Neutrophil (primary cell): ENCODE data around the gene STK32C.

Source experiments
- H3K27ac ChIP-seq: fragments of 200-600 bp; sonication (generic); 2 replicates; pipeline ENCODE4 v1.5.1; 2016; ENCODE audit warnings: mild to moderate bottlenecking, moderate library complexity
- H3K27me3 ChIP-seq: fragments of 200-600 bp; sonication (generic); 2 replicates; pipeline ENCODE4 v1.6.0; 2016; ENCODE audit warnings: mild to moderate bottlenecking
- H3K36me3 ChIP-seq: fragments of 200-600 bp; sonication (generic); 2 replicates; pipeline ENCODE4 v1.5.1; 2017
- H3K4me1 ChIP-seq, 2 experiments: fragments of 200-600 bp in 1 of 2; sonication (generic) in 1 of 2; 1 replicate in 1 of 2; 2 replicates in 1 of 2; pipeline versions ENCODE4 v1.5.1 to v1.6.1; 2013 to 2016; ENCODE audit warnings: low read depth in 1 of 2, low read length in 1 of 2, mild to moderate bottlenecking in 1 of 2, moderate library complexity in 1 of 2; ENCODE audit not compliant: control insufficient read depth in 1 of 2, insufficient read depth in 1 of 2
- H3K4me3 ChIP-seq, 2 experiments: fragments of 200-600 bp in 1 of 2; sonication (generic) in 1 of 2; 1 replicate in 1 of 2; 2 replicates in 1 of 2; pipeline ENCODE4 v1.5.1; 2013 to 2016; ENCODE audit warnings: low read depth in 1 of 2, low read length in 1 of 2, mild to moderate bottlenecking in 1 of 2, moderate library complexity in 1 of 2
- H3K9me3 ChIP-seq: fragments of 200-600 bp; sonication (generic); 2 replicates; pipeline ENCODE4 v1.5.1; 2016
- CTCF ChIP-seq: fragments of 200-600 bp; sonication (generic); IDR thresholded peaks from 2 replicates; pipeline ENCODE4 v1.5.1; 2016; ENCODE audit warnings: antibody characterized with exemption

Gene STK32C

GRCh38 chr10:132301371-132302330, 6.1 kb downstream of the STK32C start:
- Histone ChIP-seq H3K27ac (no peak overlapping the region), H3K4me1 (peaks cover 2 to 5% of the 10 kb centered on the region in 2 experiments), H3K4me3 (no peak overlapping the region), H3K36me3 (no peaks in the 10 kb centered on the region), H3K9me3 (no peaks in the 10 kb centered on the region), H3K27me3 (peaks cover 71% of the 10 kb centered on the region)
- TF ChIP-seq CTCF, result no peak

GRCh38 chr10:132300582-132300981, 7.2 kb downstream of the STK32C start:
- TF ChIP-seq CTCF, result no peak
- no peak overlapping the region for H3K4me3 ChIP-seq
- no peaks in the 10 kb centered on the region for H3K36me3 ChIP-seq
- H3K4me1 ChIP-seq, result no peaks in the 10 kb centered on the region
- no peak overlapping the region for H3K27ac ChIP-seq
- no peaks in the 10 kb centered on the region for H3K9me3 ChIP-seq
- H3K27me3 ChIP-seq, result peaks cover 71% of the 10 kb centered on the region

GRCh38 chr10:132299371-132300336, 8.1 kb downstream of the STK32C start:
- no peaks in the 10 kb centered on the region for H3K9me3 ChIP-seq
- peaks cover 66% of the 10 kb centered on the region for H3K27me3 ChIP-seq
- no peak for TF ChIP-seq CTCF
- no peak overlapping the region for H3K27ac ChIP-seq
- no peaks in the 10 kb centered on the region for H3K36me3 ChIP-seq
- H3K4me1 ChIP-seq, result no peaks in the 10 kb centered on the region
- no peak overlapping the region for H3K4me3 ChIP-seq

DNA sequence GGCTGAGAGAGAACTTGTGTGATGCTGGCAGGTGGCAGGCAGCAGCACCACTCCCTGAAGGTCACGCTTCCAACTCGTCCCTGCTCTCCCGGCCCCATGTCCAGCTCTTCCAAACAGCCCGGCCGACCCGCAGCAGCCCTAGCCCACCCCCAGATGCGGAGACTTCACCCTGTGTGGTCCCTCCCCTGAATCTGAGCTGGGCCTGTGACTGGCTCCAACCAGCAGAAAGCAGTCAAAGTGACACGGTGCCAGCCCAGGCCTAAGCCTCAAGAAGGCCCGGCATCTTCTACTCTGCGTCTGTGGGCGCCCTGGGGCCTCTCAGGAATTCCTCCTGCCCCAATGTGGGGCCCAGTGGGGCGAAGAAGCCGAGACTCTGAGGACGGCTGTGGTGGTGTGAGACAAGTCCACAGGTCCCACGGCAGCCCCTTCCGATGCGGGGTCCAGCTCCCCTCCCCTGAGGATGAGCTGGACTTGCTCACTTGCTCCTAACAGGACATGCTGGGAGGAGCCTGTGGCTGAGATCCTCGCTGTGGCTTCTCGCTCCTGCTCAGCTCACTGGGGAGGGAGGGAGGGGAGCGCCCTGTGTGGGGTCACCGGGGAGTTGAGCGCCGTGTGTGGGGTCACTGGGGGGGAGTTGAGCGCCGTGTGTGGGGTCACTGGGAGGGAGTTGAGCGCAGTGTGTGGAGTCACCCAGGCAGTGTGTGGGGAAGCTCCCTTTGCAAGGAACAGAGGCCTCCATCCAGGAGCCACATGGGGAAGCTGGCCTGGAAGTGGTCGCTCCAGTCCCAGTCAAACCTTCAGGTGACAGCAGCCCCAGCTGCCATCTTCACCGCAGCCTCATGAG, 9.5 kb downstream of the STK32C start:
- Histone ChIP-seq H3K27ac (no peak overlapping the region), H3K27me3 (peaks cover 52% of the 10 kb centered on the region), H3K4me1 (no peaks in the 10 kb centered on the region), H3K36me3 (no peaks in the 10 kb centered on the region), H3K9me3 (no peaks in the 10 kb centered on the region), H3K4me3 (no peak overlapping the region)
- no peak for TF ChIP-seq CTCF

GRCh38 chr10:132297526-132297925, 10.2 kb downstream of the STK32C start:
- Histone ChIP-seq H3K27ac (no peak overlapping the region), H3K27me3 (peaks cover 47% of the 10 kb centered on the region), H3K4me1 (no peaks in the 10 kb centered on the region), H3K4me3 (no peak overlapping the region), H3K36me3 (no peaks in the 10 kb centered on the region), H3K9me3 (no peaks in the 10 kb centered on the region)
- no peak for TF ChIP-seq CTCF
